ENCODE results near the gene PHACTR3. TPM values are rescaled to one million over a fixed set of nuclear protein-coding genes. Genes with fewer than 3 reads are reported as not detected.

Gene PHACTR3
- total and polyA plus RNA-seq, 2 of the 8 experiments (the other 6 are each of a cell fraction or from before 2014, with no cell fraction given), result 0.05 to 0.13 TPM

GRCh38 chr20:59564943-59565342 is 39.4 kb upstream of the PHACTR3 start:
- Histone ChIP-seq H2BK12ac (ENCODE audit: low read depth, low read length) (no peak overlapping the region), H3K36me3 (ENCODE audit: control insufficient read depth in 2 of 4, insufficient read depth in 4 of 4, low read length in 3 of 4) (no peaks in the 10 kb centered on the region), H3K4me3 (ENCODE audit: extremely low read depth in 1 of 4, insufficient read depth in 2 of 4, low read depth in 3 of 4, low read length in 4 of 4) (no peak overlapping the region), H3K9me3 (ENCODE audit: insufficient read depth in 2 of 2, low read depth in 1 of 2, low read length in 1 of 2) (peaks cover 67 to 82% of the 10 kb centered on the region in 2 experiments), H3K18ac (ENCODE audit: extremely low read depth, low read length) (no peak overlapping the region), H3K23me2 (ENCODE audit: low read depth, low read length) (peaks cover 5% of the 10 kb centered on the region; the same call in 1 of the 2 replicates), H2BK20ac (ENCODE audit: low read length) (no peak overlapping the region), H2BK5ac (ENCODE audit: low read depth, low read length) (no peak overlapping the region), H4K8ac (ENCODE audit: extremely low read depth, insufficient read depth, low read length) (no peak overlapping the region), H4K91ac (replicated peaks; ENCODE audit: insufficient read length, low read length) (no peak overlapping the region), H3K56ac (replicated peaks; ENCODE audit: insufficient read length, low read depth, low read length) (no peak overlapping the region), H3K79me2 (ENCODE audit: control insufficient read depth in 1 of 2, insufficient read depth in 2 of 2, low read length in 2 of 2) (no peaks in the 10 kb centered on the region), H2AFZ (ENCODE audit: low read length) (no peak overlapping the region), H2AK5ac (ENCODE audit: low read depth, low read length) (no peak overlapping the region), H3K27ac (ENCODE audit: low read depth, low read length) (no peak overlapping the region), H2BK15ac (ENCODE audit: low read length) (no peak overlapping the region), H3K79me1 (ENCODE audit: low read depth, low read length) (no peaks in the 10 kb centered on the region), H4K20me1 (replicated peaks in 1 of 2; ENCODE audit: control insufficient read depth in 1 of 2, insufficient read depth in 2 of 2, low read length in 2 of 2) (peaks cover 0 to 4% of the 10 kb centered on the region in 2 experiments), H2BK120ac (replicated peaks; ENCODE audit: low read depth, low read length) (no peak overlapping the region), H3K27me3 (replicated peaks in 1 of 4; ENCODE audit: control insufficient read depth in 3 of 4, extremely low read depth in 1 of 4, insufficient read depth in 3 of 4, low read length in 3 of 4) (no peaks in the 10 kb centered on the region), H3K9ac (replicated peaks in 1 of 4; ENCODE audit: extremely low read depth in 1 of 4, low read depth in 3 of 4, low read length in 3 of 4) (no peak overlapping the region), H3K14ac (ENCODE audit: insufficient read length) (no peak overlapping the region), H3K4me2 (ENCODE audit: insufficient read depth in 1 of 2, low read depth in 2 of 2, low read length in 2 of 2) (no peak overlapping the region), H3K23ac (ENCODE audit: insufficient read length) (no peak overlapping the region), H4K5ac (ENCODE audit: insufficient read length, low read depth, low read length) (no peak overlapping the region), H3K4ac (replicated peaks; ENCODE audit: insufficient read length, low read depth, low read length) (no peak overlapping the region), H3K4me1 (replicated peaks in 1 of 4; ENCODE audit: control insufficient read depth in 3 of 4, insufficient read depth in 4 of 4, low read length in 3 of 4) (no peaks in the 10 kb centered on the region; a peak in 1 of 7 replicates)
- no peak for FAIRE-seq
- POLR2A ChIA-PET (ENCODE audit: partially characterized antibody), result no interaction called here
- WGBS, 2 experiments (ENCODE audit: extremely low coverage in 1 of 2, insufficient coverage in 1 of 2, insufficient read length in 1 of 2, insufficient replicate concordance in 2 of 2, low coverage in 1 of 2, low lambda C conversion rate in 2 of 2, missing lambda C conversion rate in 1 of 2), result 77% methylated on average over 1 of the region's 1 CpG; no CpG with 5 or more reads in 1 of the 2 experiments
- TF ChIP-seq, protein P1, sequence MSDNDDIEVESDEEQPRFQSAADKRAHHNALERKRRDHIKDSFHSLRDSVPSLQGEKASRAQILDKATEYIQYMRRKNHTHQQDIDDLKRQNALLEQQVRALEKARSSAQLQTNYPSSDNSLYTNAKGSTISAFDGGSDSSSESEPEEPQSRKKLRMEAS (IDR thresholded peaks at IDR 0.05), result no peak
- TF ChIP-seq NRF1 (IDR thresholded peaks at IDR 0.05; ENCODE audit: low read depth, low read length) (no peak), NANOG (IDR thresholded peaks at IDR 0.05; ENCODE audit: insufficient read depth, low read depth, low read length, poor library complexity, severe bottlenecking) (no peak), RNF2 (IDR thresholded peaks at IDR 0.05; ENCODE audit: borderline replicate concordance, low read depth, low read length, missing control alignments, poor library complexity, severe bottlenecking) (no peak), POLR2A (IDR thresholded peaks at IDR 0.05; ENCODE audit: control extremely low read depth in 1 of 2, low read depth in 2 of 2, low read length in 2 of 2) (no peak), RAD21 (IDR thresholded peaks at IDR 0.05 in 1 of 2, conservative IDR thresholded peaks at IDR 0.05 in 1 of 2; ENCODE audit: low read depth in 2 of 2, low read length in 2 of 2) (no peak), GABPA (IDR thresholded peaks at IDR 0.05; ENCODE audit: borderline replicate concordance, insufficient read depth, low read length) (no peak), SP4 (IDR thresholded peaks at IDR 0.05; ENCODE audit: low read length) (no peak)
- no peak for DNase-seq (ENCODE audit: low read depth in 1 of 2, low spot score in 2 of 2)
- CTCF ChIA-PET (ENCODE audit: partially characterized antibody), result no interaction called here
